ENCODE results near the gene FRY.

DNA sequence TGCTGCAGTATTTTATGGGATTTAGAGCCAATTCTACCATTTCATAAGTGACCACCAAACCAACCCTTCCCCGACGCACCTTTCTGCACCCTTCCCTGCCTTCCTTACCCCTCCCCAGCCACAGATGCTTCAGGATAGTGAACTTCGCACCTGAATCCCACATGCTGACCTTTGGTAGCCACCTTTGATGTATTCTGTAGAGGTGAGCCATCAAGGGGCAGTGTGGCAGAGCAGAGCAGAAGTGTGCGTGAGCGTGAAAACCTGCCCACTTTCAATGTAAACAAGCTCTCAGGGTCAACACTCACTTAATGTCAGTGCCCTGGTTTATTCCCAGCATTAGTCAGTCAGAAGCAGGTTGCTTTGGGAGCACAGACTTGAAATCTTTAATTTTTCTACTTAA, 107.7 kb downstream of the FRY start:
- TF ChIP-seq, protein P1, sequence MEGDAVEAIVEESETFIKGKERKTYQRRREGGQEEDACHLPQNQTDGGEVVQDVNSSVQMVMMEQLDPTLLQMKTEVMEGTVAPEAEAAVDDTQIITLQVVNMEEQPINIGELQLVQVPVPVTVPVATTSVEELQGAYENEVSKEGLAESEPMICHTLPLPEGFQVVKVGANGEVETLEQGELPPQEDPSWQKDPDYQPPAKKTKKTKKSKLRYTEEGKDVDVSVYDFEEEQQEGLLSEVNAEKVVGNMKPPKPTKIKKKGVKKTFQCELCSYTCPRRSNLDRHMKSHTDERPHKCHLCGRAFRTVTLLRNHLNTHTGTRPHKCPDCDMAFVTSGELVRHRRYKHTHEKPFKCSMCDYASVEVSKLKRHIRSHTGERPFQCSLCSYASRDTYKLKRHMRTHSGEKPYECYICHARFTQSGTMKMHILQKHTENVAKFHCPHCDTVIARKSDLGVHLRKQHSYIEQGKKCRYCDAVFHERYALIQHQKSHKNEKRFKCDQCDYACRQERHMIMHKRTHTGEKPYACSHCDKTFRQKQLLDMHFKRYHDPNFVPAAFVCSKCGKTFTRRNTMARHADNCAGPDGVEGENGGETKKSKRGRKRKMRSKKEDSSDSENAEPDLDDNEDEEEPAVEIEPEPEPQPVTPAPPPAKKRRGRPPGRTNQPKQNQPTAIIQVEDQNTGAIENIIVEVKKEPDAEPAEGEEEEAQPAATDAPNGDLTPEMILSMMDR (conservative IDR thresholded peaks at IDR 0.05): no peak
- TF ChIP-seq EZH2 (IDR thresholded peaks at IDR 0.05; ENCODE audit: low read depth): no peak

Data from PC-9 (cell line).